Naive thymus-derived CD8-positive, alpha-beta T cell (primary cell): ENCODE measurements around the gene GBF1. TPM values are rescaled to one million over a fixed set of nuclear protein-coding genes. Genes with fewer than 3 reads are reported as not detected.

Source experiments
- ATAC-seq, 2 donors: fragments of 150-1000 bp; cut with Tn5 transposase in 1 of 2; sonication (Bioruptor Pico), chemical (Tn5 transposase) in 1 of 2; 1 replicate in 1 of 2; 2 replicates in 1 of 2; pipeline ENCODE4 v1.10.0; 2021; ENCODE audit warnings: mild to moderate bottlenecking in 2 of 2, moderate library complexity in 2 of 2
- POLR2A ChIA-PET: fragments of 350-600 bp; sonication (Branson Sonifier 250); formaldehyde crosslinking; loops from one replicate; lab custom pipeline; 2021; ENCODE audit warnings: antibody characterized with exemption; lab: Charles Lee
- DNase-seq, 10 donors: peaks; one replicate each; pipeline versions ENCODE4 v3.0.0 to v3.0.0-alpha.2; 2020 to 2022
- H3K27ac Mint-ChIP-seq, 10 donors: one replicate each; pipeline ENCODE4 v1.8.0; 2020 to 2022; ENCODE audit warnings: mild to moderate bottlenecking in 10 of 10, mixed read lengths in 10 of 10, moderate library complexity in 4 of 10, inconsistent platforms in 1 of 10
- H3K27me3 Mint-ChIP-seq, 5 donors: one replicate each; pipeline ENCODE4 v1.8.0; 2021 to 2022; ENCODE audit warnings: mixed read lengths in 5 of 5
- H3K36me3 Mint-ChIP-seq, 3 donors: one replicate each; pipeline ENCODE4 v1.8.0; 2020 to 2022; ENCODE audit warnings: mixed read lengths in 3 of 3, mild to moderate bottlenecking in 2 of 3, inconsistent platforms in 1 of 3
- H3K4me1 Mint-ChIP-seq, 4 donors: one replicate each; pipeline ENCODE4 v1.8.0; 2021 to 2022; ENCODE audit warnings: mixed read lengths in 4 of 4
- H3K4me3 Mint-ChIP-seq, 10 donors: one replicate each; pipeline ENCODE4 v1.8.0; 2020 to 2022; ENCODE audit warnings: mild to moderate bottlenecking in 10 of 10, mixed read lengths in 10 of 10, moderate library complexity in 6 of 10, inconsistent platforms in 1 of 10
- H3K9me3 Mint-ChIP-seq, 9 donors: one replicate each; pipeline ENCODE4 v1.8.0; 2020 to 2022; ENCODE audit warnings: mixed read lengths in 9 of 9, mild to moderate bottlenecking in 3 of 9, inconsistent platforms in 1 of 9, moderate library complexity in 1 of 9
- polyA plus RNA-seq, 3 donors: library from polyadenylated mRNA; unstranded; fragments of 300-500 nt; fragmentation: Illumina TruSeq; gene quantifications; one replicate each; pipeline ENCODE4 v1.2.3, GENCODE V29; 2021
- total RNA-seq, 8 experiments: library from RNA in 2 of 8; stranded (reverse) in 2 of 8; gene quantifications; one replicate each; pipeline ENCODE4 v1.2.3 and lab custom pipeline; 2021 to 2026

GBF1 gene
- total and polyA plus RNA-seq, 5 experiments from 2014 or later = 6.3 to 41.0 (median 17.1) TPM

DNA sequence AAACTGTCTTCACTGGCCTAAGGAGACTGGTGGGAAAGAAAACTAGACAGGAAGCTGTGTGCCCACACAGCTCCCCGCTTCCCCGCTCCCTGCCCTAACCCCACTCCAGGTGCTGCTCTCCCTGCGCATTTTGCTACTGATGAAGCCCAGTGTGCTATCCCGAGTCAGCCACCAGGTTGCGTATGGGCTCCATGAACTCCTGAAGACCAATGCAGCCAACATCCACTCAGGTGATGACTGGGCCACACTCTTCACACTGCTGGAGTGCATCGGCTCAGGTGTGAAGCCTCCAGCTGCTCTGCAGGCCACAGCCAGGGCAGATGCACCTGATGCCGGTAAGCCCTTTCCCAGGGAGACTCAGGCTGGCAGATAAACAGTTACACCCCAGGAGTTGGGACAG lies 129.9 kb downstream of the GBF1 start:
- no peaks in the 10 kb centered on the region for H3K27me3 Mint-ChIP-seq
- ATAC-seq (no peak), DNase-seq (peak in 1 of 10 donors; percentile 11)
- POLR2A ChIA-PET = interaction anchor here (0.5 kb wide), 1 partner anchor 488 kb away, joined by 3 read pairs; no protein-coding TSS in a partner anchor
- H3K9me3 Mint-ChIP-seq = no peaks in the 10 kb centered on the region
- H3K4me3 Mint-ChIP-seq = no peak overlapping the region
- H3K36me3 Mint-ChIP-seq = peaks cover 5 to 82% (median 36%) of the 10 kb centered on the region in 3 donors
- no peaks in the 10 kb centered on the region for H3K4me1 Mint-ChIP-seq
- peak overlapping the region in 1 of 10 donors; percentile 39 for H3K27ac Mint-ChIP-seq

- Mint-ChIP-seq H3K27me3 (no peaks in the 10 kb centered on the region), H3K4me1 (no peaks in the 10 kb centered on the region), H3K4me3 (no peak overlapping the region), H3K27ac (no peak overlapping the region), H3K36me3 (peaks cover 5 to 82% (median 36%) of the 10 kb centered on the region in 3 donors), H3K9me3 (no peaks in the 10 kb centered on the region)
- no peak for DNase-seq
- no peak for ATAC-seq
- POLR2A ChIA-PET = no interaction called here
Measured at GRCh38 chr10:102375867-102376266, 130.5 kb downstream of the GBF1 start.

DNA sequence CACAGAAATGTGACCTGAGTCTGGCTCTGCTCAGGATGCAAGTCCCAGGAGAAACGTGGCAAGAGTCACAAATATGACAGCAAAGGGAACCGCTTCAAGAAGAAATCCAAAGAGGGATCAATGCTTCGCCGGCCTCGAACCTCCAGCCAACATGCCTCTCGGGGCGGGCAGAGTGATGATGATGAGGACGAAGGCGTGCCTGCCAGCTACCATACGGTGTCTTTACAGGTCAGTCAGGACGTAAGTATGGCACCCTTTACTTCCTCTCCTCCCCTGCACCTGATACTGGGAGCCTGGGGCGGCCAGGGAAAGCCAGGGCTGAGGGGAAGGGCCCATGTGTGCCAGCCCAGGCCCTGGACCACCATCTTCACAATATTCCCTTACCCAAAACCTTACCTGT lies 131.6 kb downstream of the GBF1 start:
- no peaks in the 10 kb centered on the region for H3K27me3 Mint-ChIP-seq
- H3K27ac Mint-ChIP-seq = no peak overlapping the region

DNA sequence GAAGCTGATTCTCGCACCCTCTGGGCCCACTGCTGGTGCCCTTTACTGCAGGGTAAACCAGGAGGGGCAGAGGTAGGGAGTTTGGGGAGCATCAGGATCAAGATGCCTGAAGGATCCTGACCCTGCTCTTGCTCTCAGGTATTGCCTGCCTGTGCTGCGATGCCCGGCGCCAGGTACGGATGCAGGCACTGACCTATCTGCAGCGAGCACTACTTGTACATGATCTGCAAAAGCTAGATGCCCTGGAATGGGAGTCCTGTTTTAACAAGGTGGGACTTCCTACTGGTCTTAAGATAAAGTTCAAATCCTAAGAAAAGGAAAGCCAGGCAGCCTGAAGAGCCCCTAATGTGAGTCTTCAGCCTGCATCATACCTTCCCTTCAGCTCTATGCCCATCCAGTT lies 134.1 kb downstream of the GBF1 start:
- H3K9me3 Mint-ChIP-seq = no peaks in the 10 kb centered on the region
- peaks cover 0 to 2% (median 0%) of the 10 kb centered on the region in 4 donors for H3K4me1 Mint-ChIP-seq
- no peak for ATAC-seq
- peaks cover 0 to 65% (median 30%) of the 10 kb centered on the region in 3 donors for H3K36me3 Mint-ChIP-seq
- no peaks in the 10 kb centered on the region for H3K27me3 Mint-ChIP-seq
- H3K27ac Mint-ChIP-seq = peak overlapping the region in 3 of 10 donors; percentile 25 to 88 (median 41)
- H3K4me3 Mint-ChIP-seq = no peak overlapping the region
- DNase-seq = no peak
- POLR2A ChIA-PET = interaction anchor here (0.5 kb wide), 1 partner anchor 299 kb away, joined by 3 read pairs; no protein-coding TSS in a partner anchor

More for the DNA sequence above, 131.6 kb downstream of the GBF1 start:
- H3K36me3 Mint-ChIP-seq = peaks cover 5 to 82% (median 32%) of the 10 kb centered on the region in 3 donors
- ATAC-seq = no peak
- POLR2A ChIA-PET = no interaction called here
- no peak overlapping the region for H3K4me3 Mint-ChIP-seq
- no peaks in the 10 kb centered on the region for H3K4me1 Mint-ChIP-seq
- no peak for DNase-seq
- no peaks in the 10 kb centered on the region for H3K9me3 Mint-ChIP-seq

- peak overlapping the region in 1 of 10 donors; percentile 29 for H3K4me3 Mint-ChIP-seq
- peak overlapping the region in 1 of 10 donors; percentile 43 for H3K27ac Mint-ChIP-seq
- H3K4me1 Mint-ChIP-seq = peaks cover 0 to 4% (median under 1%) of the 10 kb centered on the region in 4 donors
- no peaks in the 10 kb centered on the region for H3K9me3 Mint-ChIP-seq
- H3K27me3 Mint-ChIP-seq = no peaks in the 10 kb centered on the region
- POLR2A ChIA-PET = no interaction called here
- peaks cover 0 to 51% (median 22%) of the 10 kb centered on the region in 3 donors for H3K36me3 Mint-ChIP-seq
- DNase-seq = no peak
- no peak for ATAC-seq
Measured at GRCh38 chr10:102381983-102382382, 136.7 kb downstream of the GBF1 start.

DNA sequence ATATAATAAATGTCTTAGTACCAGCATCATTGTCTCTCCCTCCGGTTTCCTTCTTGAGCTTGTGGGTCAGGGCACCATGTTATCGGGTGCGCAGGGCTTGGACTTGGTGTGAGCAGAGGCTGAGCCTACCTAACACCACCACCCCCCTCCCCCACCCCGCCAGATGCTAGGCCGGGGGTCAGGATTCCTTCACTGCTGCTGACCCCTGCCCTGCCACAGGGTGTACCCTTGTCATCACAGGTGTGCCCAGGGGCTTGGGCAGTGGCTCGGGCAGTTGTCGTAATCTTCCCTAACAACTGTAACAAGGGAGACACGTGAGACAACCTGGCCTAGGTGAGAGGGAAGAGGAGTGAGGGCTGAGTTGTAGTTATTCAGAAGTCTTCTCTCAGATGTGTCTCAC lies 137.5 kb downstream of the GBF1 start:
- Mint-ChIP-seq H3K27me3 (no peaks in the 10 kb centered on the region), H3K4me3 (no peak overlapping the region), H3K27ac (no peak overlapping the region), H3K4me1 (peaks cover 0 to 4% (median under 1%) of the 10 kb centered on the region in 4 donors), H3K36me3 (peaks cover 0 to 47% (median 21%) of the 10 kb centered on the region in 3 donors), H3K9me3 (no peaks in the 10 kb centered on the region)
- ATAC-seq (no peak), DNase-seq (no peak)
- POLR2A ChIA-PET = no interaction called here

GRCh38 chr10:102384053-102384452 lies 138.7 kb downstream of the GBF1 start:
- no peaks in the 10 kb centered on the region for H3K27me3 Mint-ChIP-seq
- DNase-seq (no peak), ATAC-seq (no peak)
- no peaks in the 10 kb centered on the region for H3K9me3 Mint-ChIP-seq
- H3K4me1 Mint-ChIP-seq = peaks cover 0 to 4% (median under 1%) of the 10 kb centered on the region in 4 donors
- POLR2A ChIA-PET = interaction anchor here (0.7 to 1.5 kb wide), 2 partner anchors 10 to 279 kb away, joined by 4 to 5 read pairs; no protein-coding TSS in a partner anchor
- peaks cover 0 to 36% (median 21%) of the 10 kb centered on the region in 3 donors for H3K36me3 Mint-ChIP-seq
- H3K27ac Mint-ChIP-seq = no peak overlapping the region
- no peak overlapping the region for H3K4me3 Mint-ChIP-seq

DNA sequence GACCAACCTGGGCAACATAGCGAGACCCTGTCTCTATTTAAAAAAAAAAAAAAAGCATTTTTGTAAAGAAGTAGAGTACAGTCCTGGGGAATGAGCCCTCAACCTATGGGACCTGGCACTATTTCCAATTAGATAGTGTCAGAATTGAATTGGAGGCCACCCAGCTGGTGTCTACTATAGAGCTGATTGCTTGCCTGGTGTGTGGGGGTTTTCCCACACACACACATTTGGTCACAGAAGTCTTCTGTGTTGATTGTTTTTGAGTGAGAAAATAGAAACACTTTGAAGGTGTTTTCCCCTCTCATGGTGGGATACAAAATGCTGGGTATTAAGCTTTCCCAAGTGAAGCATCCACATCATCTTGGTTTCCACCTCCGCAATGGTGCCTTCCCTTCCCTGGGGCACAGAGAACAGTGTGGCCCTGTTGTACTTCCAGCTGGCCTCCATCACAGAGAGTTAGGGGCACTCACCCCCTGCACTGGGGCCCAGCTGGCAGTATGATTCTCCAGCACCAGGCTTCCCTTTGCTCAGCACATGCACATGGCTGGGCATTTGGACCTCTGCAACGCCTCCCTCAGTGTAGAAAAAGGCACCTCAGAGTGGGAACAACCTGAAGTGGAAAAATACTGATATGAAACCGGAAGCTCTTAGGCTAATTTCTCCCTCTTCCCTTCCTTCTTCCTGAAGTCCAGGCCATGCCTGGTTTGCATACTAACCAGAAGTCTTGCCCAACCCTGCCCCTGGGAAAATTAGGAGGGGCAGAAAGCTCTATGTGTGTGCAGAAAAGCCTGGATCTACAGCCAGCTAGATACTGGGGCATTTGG lies 139.5 kb downstream of the GBF1 start:
- ATAC-seq = peak in 1 of 2 donors; percentile 23
- Mint-ChIP-seq H3K9me3 (no peaks in the 10 kb centered on the region), H3K4me1 (peaks cover 0 to 4% (median under 1%) of the 10 kb centered on the region in 4 donors), H3K27me3 (no peaks in the 10 kb centered on the region), H3K36me3 (peaks cover 0 to 28% (median 21%) of the 10 kb centered on the region in 3 donors), H3K4me3 (no peak overlapping the region), H3K27ac (no peak overlapping the region)
- POLR2A ChIA-PET = interaction anchor here (0.7 to 1.5 kb wide), 3 partner anchors 9 to 280 kb away, joined by 3 to 5 read pairs (median 4); partner anchors contain the start of gene NFKB2
- DNase-seq = no peak

GRCh38 chr10:102389894-102390293 lies 144.6 kb downstream of the GBF1 start:
- H3K27me3 Mint-ChIP-seq = no peaks in the 10 kb centered on the region
- ATAC-seq = no peak
- no peaks in the 10 kb centered on the region for H3K36me3 Mint-ChIP-seq
- no peaks in the 10 kb centered on the region for H3K9me3 Mint-ChIP-seq
- H3K27ac Mint-ChIP-seq = peak overlapping the region in 1 of 10 donors; percentile 48
- H3K4me1 Mint-ChIP-seq = peaks cover 7 to 20% (median 11%) of the 10 kb centered on the region in 4 donors
- no peak overlapping the region for H3K4me3 Mint-ChIP-seq
- POLR2A ChIA-PET = no interaction called here
- no peak for DNase-seq

- H3K27ac Mint-ChIP-seq = peak overlapping the region in 6 of 10 donors; percentile 31 to 100 (median 90)
- H3K36me3 Mint-ChIP-seq = peaks cover 0 to 10% (median 0%) of the 10 kb centered on the region in 3 donors
- POLR2A ChIA-PET = interaction anchor here (8.9 kb wide), 1 partner anchor 31 kb away, joined by 102 read pairs; the partner anchor contains the start of gene FBXL15
- no peaks in the 10 kb centered on the region for H3K9me3 Mint-ChIP-seq
- DNase-seq = no peak
- H3K4me3 Mint-ChIP-seq = no peak overlapping the region
- peaks cover 9 to 36% (median 26%) of the 10 kb centered on the region in 4 donors for H3K4me1 Mint-ChIP-seq
- ATAC-seq = no peak
- H3K27me3 Mint-ChIP-seq = no peaks in the 10 kb centered on the region
Measured at GRCh38 chr10:102392306-102392705, 147.0 kb downstream of the GBF1 start.

GRCh38 chr10:102393411-102394078 lies 148.2 kb downstream of the GBF1 start:
- no peaks in the 10 kb centered on the region for H3K9me3 Mint-ChIP-seq
- ATAC-seq (no peak), DNase-seq (no peak)
- POLR2A ChIA-PET = interaction anchor here (0.6 to 8.9 kb wide), 20 partner anchors 9 to 1059 kb away, joined by 3 to 102 read pairs (median 5); partner anchors contain the start of genes C10orf95, CALHM2, CUEDC2 and FBXL15
- H3K4me3 Mint-ChIP-seq = peak overlapping the region; percentile 93 to 98 (median 96)
- H3K27ac Mint-ChIP-seq = peak overlapping the region; percentile 92 to 100 (median 100)
- peaks cover 13 to 43% (median 37%) of the 10 kb centered on the region in 4 donors for H3K4me1 Mint-ChIP-seq
- peaks cover 0 to 23% (median 0%) of the 10 kb centered on the region in 3 donors for H3K36me3 Mint-ChIP-seq
- H3K27me3 Mint-ChIP-seq = no peaks in the 10 kb centered on the region

DNA sequence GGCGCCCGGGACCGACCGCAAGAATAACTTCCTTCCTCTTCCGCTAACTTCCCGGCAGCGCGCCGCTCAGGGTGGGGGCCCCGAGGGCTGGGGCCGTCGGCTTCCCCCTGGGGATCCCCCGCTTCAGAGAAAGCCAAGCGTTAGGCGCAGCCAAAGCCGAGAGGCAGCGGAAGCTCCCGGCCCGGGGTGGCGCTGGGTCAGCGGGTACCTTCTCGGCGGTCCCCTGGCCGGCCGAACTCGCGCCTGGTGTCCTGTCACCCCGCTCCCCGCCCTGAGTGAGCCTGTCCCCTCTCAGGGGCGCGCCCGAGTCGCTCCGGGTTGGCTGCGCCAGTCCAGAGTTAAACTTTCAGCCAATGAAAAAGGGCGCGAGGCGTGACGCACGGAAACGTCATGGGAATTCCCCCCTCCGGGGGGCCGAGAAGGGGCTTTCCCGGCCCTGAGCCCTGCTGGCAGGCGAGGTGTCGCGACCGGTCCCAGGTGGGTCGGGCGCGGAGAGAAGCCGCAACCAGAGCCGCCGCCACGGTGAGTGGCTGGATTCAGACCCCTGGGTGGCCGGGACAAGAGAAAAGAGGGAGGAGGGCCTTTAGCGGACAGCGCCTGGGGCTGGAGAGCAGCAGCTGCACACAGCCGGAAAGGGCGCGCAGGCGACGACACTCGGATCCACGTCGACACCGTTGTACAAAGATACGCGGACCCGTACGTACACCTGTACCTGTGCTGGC lies 148.9 kb downstream of the GBF1 start:
- peak; percentile 96 to 100 (median 99) for DNase-seq
- peak; percentile 77 to 80 for ATAC-seq
- Mint-ChIP-seq H3K9me3 (no peaks in the 10 kb centered on the region), H3K4me3 (peak overlapping the region; percentile 93 to 98 (median 96)), H3K36me3 (peaks cover 0 to 26% (median 0%) of the 10 kb centered on the region in 3 donors), H3K27ac (peak overlapping the region; percentile 92 to 100 (median 100)), H3K4me1 (peaks cover 13 to 46% (median 41%) of the 10 kb centered on the region in 4 donors), H3K27me3 (no peaks in the 10 kb centered on the region)
- POLR2A ChIA-PET = interaction anchor here (0.6 to 8.9 kb wide), 28 partner anchors 9 to 1058 kb away, joined by 3 to 102 read pairs (median 5); partner anchors contain the start of genes ACTR1A, C10orf95, CALHM2 and CUEDC2
